Measurements from ENCODE around the gene RNPEPL1. TPM values are rescaled to one million over a fixed set of nuclear protein-coding genes. Genes with fewer than 3 reads are reported as not detected.

The RNPEPL1 gene
- total RNA-seq, 1 donor from 2014 or later = 70.0 TPM

DNA sequence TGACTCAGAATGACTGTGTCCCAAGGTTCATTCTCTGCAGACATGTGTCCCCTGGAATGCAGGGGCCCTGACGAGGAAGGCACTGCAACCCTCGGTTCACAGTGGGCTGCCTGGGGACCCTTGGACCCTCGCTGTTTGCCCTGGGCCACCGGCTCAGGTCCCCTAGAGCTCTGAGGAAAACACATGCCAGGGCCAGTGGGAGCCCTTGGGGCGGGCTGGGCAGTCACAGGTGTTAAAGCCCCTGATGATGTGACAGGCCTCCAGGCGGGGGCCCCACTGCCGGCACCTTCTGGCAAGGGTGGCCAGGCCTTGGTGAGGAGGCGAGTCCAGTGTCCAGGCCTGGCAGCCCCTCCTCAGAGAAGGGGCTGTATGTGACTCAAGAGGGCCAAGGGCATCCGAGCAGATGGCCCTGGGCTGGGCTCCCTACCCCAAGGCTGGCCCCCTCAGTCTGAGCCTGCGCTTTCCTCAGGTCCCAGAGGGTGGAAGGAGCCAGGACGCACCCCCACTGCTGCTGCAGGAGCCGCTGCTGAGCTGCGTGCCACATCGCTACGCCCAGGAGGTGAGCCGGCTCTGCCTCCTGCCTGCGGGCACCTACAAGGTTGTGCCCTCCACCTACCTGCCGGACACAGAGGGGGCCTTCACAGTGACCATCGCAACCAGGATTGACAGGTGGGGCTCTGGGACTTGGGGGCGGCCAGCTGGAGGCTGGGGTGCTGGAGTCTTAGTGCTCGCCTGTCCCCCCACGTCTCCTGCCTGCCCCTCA, 29.3 kb downstream of the RNPEPL1 start:
- intact Hi-C loops (cut with micrococcal nuclease) = no loop called here
- TF ChIP-seq CTCF (IDR thresholded peaks at IDR 0.05) = no peak
- no peaks in the 10 kb centered on the region for H3K4me1 Mint-ChIP-seq
- DNase-seq (no peak), ATAC-seq (ENCODE audit: low read depth) (no peak)
- no peak overlapping the region for H3K4me3 Mint-ChIP-seq
- H3K36me3 Mint-ChIP-seq (ENCODE audit: low read depth) = peaks cover 38% of the 10 kb centered on the region
- POLR2A ChIA-PET = no interaction called here
- H3K9me3 Mint-ChIP-seq = no peaks in the 10 kb centered on the region
- H3K27ac Mint-ChIP-seq = no peak overlapping the region
- no peaks in the 10 kb centered on the region for H3K27me3 Mint-ChIP-seq
- CTCF ChIA-PET = no interaction called here

- intact Hi-C loops (cut with micrococcal nuclease) = no loop called here
- DNase-seq = no peak
- no peak for ATAC-seq (ENCODE audit: low read depth)
- peaks cover 37% of the 10 kb centered on the region for H3K36me3 Mint-ChIP-seq (ENCODE audit: low read depth)
- ChIA-PET CTCF (no interaction called here), POLR2A (no interaction called here)
- H3K4me3 Mint-ChIP-seq = no peak overlapping the region
- H3K27me3 Mint-ChIP-seq = no peaks in the 10 kb centered on the region
- no peak for TF ChIP-seq CTCF (IDR thresholded peaks at IDR 0.05)
- H3K9me3 Mint-ChIP-seq = no peaks in the 10 kb centered on the region
- no peaks in the 10 kb centered on the region for H3K4me1 Mint-ChIP-seq
- no peak overlapping the region for H3K27ac Mint-ChIP-seq
Measured at GRCh38 chr2:240598311-240598911, 30.1 kb downstream of the RNPEPL1 start.

GRCh38 chr2:240599141-240599583, 30.9 kb downstream of the RNPEPL1 start:
- ChIA-PET POLR2A (no interaction called here), CTCF (no interaction called here)
- Mint-ChIP-seq H3K4me3 (no peak overlapping the region), H3K36me3 (ENCODE audit: low read depth) (peaks cover 37% of the 10 kb centered on the region), H3K4me1 (no peaks in the 10 kb centered on the region), H3K27ac (no peak overlapping the region), H3K27me3 (no peaks in the 10 kb centered on the region), H3K9me3 (no peaks in the 10 kb centered on the region)
- intact Hi-C loops (cut with micrococcal nuclease) = no loop called here
- no peak for TF ChIP-seq CTCF (IDR thresholded peaks at IDR 0.05)
- ATAC-seq (ENCODE audit: low read depth) = no peak
- DNase-seq = no peak

DNA sequence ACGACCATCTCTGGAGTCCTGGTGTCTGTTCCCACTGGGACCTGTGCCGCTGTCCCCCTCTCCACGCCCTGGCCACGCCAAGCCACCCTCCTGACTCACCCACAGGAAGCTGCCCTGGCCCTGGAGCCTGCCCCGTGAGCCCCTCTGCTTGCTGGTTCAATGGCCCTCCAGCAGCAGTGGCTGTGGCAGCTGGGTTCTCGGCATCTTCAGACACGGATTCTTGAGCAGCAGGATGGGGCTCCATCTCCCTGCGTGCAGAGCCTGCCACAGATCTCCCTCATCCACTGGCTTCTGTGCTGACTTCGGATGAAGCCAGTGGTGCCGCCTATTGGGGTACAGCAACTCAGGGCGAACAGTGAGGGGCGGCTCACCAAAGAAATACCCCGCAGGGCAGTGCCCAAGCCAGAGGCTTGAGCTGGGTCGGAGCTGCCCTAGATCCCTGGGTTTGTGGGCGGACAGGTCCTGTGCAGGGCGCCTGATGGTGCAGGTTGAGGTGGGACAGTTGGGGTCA, 32.2 kb downstream of the RNPEPL1 start:
- no peak for TF ChIP-seq CTCF (IDR thresholded peaks at IDR 0.05)
- ChIA-PET POLR2A (no interaction called here), CTCF (no interaction called here)
- Mint-ChIP-seq H3K27me3 (no peaks in the 10 kb centered on the region), H3K4me1 (no peaks in the 10 kb centered on the region), H3K36me3 (ENCODE audit: low read depth) (peaks cover 37% of the 10 kb centered on the region), H3K9me3 (no peaks in the 10 kb centered on the region), H3K4me3 (no peak overlapping the region), H3K27ac (no peak overlapping the region)
- ATAC-seq (ENCODE audit: low read depth) = no peak
- DNase-seq = no peak
- intact Hi-C loops (cut with micrococcal nuclease) = no loop called here

GRCh38 chr2:240601061-240601830, 33.0 kb downstream of the RNPEPL1 start:
- ATAC-seq (ENCODE audit: low read depth) (no peak), DNase-seq (no peak)
- H3K27me3 Mint-ChIP-seq = no peaks in the 10 kb centered on the region
- H3K27ac Mint-ChIP-seq = no peak overlapping the region
- H3K36me3 Mint-ChIP-seq (ENCODE audit: low read depth) = peaks cover 31% of the 10 kb centered on the region
- no peaks in the 10 kb centered on the region for H3K9me3 Mint-ChIP-seq
- no peaks in the 10 kb centered on the region for H3K4me1 Mint-ChIP-seq
- H3K4me3 Mint-ChIP-seq = no peak overlapping the region
- intact Hi-C loops (cut with micrococcal nuclease) = no loop called here
- ChIA-PET CTCF (no interaction called here), POLR2A (no interaction called here)
- TF ChIP-seq CTCF (IDR thresholded peaks at IDR 0.05) = no peak

Measured in activated B cell treated with CpG ODN at 0.5 μM for 24 hours (primary cell).